ENCODE measurements around the gene FRRS1.

GRCh38 chr1:99673315-99673714 lies 93.1 kb downstream of the FRRS1 start:
- TF ChIP-seq, protein P1, sequence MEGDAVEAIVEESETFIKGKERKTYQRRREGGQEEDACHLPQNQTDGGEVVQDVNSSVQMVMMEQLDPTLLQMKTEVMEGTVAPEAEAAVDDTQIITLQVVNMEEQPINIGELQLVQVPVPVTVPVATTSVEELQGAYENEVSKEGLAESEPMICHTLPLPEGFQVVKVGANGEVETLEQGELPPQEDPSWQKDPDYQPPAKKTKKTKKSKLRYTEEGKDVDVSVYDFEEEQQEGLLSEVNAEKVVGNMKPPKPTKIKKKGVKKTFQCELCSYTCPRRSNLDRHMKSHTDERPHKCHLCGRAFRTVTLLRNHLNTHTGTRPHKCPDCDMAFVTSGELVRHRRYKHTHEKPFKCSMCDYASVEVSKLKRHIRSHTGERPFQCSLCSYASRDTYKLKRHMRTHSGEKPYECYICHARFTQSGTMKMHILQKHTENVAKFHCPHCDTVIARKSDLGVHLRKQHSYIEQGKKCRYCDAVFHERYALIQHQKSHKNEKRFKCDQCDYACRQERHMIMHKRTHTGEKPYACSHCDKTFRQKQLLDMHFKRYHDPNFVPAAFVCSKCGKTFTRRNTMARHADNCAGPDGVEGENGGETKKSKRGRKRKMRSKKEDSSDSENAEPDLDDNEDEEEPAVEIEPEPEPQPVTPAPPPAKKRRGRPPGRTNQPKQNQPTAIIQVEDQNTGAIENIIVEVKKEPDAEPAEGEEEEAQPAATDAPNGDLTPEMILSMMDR (conservative IDR thresholded peaks at IDR 0.05), result no peak
- TF ChIP-seq ZFX (IDR thresholded peaks at IDR 0.05), result no peak

Measured in C4-2B (cell line).